ENCODE results near the gene ARHGAP15. TPM values are rescaled to one million over a fixed set of nuclear protein-coding genes. Genes with fewer than 3 reads are reported as not detected.

The ARHGAP15 gene
- total RNA-seq, 1 experiment from 2014 or later: not detected

- H3K36me3 ChIP-seq (replicated peaks; ENCODE audit: control insufficient read depth, insufficient read depth, low read length): no peaks in the 10 kb centered on the region
- H3K27me3 ChIP-seq (ENCODE audit: control insufficient read depth, insufficient read depth, low read length): no peaks in the 10 kb centered on the region
- no peak for DNase-seq
- no peak overlapping the region for H3K4me3 ChIP-seq (ENCODE audit: insufficient read depth, low read depth, low read length)
Measured at GRCh38 chr2:143209570-143210445, 80.6 kb downstream of the ARHGAP15 start.

DNA sequence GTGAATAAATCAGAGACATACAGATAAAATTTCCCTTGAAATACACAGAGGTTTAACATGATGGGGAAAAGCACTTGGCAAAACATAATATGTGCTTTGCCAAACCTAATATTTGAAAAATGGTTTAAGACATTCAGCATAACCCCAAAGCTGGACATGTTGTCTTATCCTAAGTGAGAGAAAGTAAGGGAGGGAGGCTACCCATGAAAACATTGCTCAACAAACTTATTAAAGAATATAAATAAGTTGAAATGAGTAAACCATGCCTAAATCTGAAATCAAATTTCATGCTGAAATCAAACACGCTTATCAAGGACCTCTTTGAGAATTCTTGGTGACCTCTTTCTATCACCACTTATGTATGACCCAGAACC, 81.2 kb downstream of the ARHGAP15 start:
- Histone ChIP-seq H3K36me3 (replicated peaks; ENCODE audit: control insufficient read depth, insufficient read depth, low read length) (no peaks in the 10 kb centered on the region), H3K4me3 (ENCODE audit: insufficient read depth, low read depth, low read length) (no peak overlapping the region), H3K27me3 (ENCODE audit: control insufficient read depth, insufficient read depth, low read length) (no peaks in the 10 kb centered on the region)
- DNase-seq: no peak

DNA sequence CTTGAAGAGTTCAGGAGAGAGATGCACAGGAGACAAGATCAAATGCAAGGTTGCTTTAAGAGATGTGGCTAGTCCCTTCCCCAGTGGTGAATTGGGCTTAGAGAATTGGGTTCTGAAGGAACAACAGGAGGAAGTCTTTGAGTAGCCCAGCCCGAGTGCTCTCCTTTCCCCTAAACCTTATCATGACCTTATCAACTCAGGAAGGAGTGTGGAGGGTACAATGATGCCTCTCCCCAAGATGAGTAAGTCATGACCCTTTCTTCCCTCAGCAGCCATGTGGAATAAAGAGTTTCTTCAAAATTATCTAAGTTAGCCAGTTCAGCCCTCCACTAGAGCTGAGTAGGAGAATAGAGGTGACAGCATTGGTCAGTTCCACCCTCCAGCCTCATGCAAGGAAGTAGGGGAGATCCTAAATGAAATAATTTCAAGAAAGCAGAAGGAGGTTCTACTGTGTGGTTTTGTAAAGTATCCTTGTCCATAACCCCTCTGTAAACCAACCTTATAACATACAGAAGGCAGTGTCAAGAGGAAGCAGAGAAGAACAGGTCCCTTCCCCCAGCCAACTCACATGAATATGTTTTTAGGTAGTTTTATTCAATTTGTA, 88.4 kb downstream of the ARHGAP15 start:
- Histone ChIP-seq H3K27me3 (ENCODE audit: control insufficient read depth, insufficient read depth, low read length) (no peaks in the 10 kb centered on the region), H3K4me3 (ENCODE audit: insufficient read depth, low read depth, low read length) (no peak overlapping the region), H3K36me3 (replicated peaks; ENCODE audit: control insufficient read depth, insufficient read depth, low read length) (no peaks in the 10 kb centered on the region)
- DNase-seq: no peak

DNA sequence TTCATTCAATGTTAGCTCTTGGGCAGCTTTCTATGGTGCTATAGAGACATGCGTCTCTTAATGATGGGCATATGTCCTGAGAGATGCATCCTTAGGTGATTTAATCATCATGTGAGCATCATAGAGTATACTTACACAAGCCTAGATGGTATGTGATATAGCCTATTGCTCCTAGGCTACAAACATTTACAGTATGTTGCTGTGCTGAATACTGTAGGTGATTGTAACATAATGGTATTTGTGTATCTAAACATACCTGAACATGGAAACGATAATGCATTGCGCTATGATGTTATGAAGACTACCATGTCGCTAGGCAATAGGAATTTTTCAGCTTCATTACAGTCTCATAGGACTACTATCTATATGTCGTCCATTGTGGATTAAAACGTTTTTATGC, 89.4 kb downstream of the ARHGAP15 start:
- H3K27me3 ChIP-seq (ENCODE audit: control insufficient read depth, insufficient read depth, low read length): no peaks in the 10 kb centered on the region
- H3K36me3 ChIP-seq (replicated peaks; ENCODE audit: control insufficient read depth, insufficient read depth, low read length): no peaks in the 10 kb centered on the region
- no peak for DNase-seq
- no peak overlapping the region for H3K4me3 ChIP-seq (ENCODE audit: insufficient read depth, low read depth, low read length)

DNA sequence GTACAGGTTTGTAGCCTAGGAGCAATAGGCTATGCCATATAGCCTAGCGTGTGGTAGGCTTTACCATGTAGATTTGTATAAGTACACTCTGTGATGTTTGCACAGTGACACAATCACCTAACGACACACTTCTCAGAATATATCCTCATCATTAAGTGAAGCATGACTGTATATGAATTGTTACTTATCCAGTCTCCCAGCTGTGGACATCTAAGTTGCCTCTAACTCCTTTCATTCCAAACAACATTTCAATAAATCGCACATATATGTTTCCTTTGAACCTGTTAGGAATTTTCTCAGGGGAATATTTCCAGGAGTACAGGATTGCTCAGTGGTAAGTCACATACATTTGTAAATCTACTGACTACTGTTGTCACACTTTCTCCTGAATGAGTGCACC, 90.0 kb downstream of the ARHGAP15 start:
- Histone ChIP-seq H3K4me3 (ENCODE audit: insufficient read depth, low read depth, low read length) (no peak overlapping the region), H3K36me3 (replicated peaks; ENCODE audit: control insufficient read depth, insufficient read depth, low read length) (no peaks in the 10 kb centered on the region), H3K27me3 (ENCODE audit: control insufficient read depth, insufficient read depth, low read length) (no peaks in the 10 kb centered on the region)
- no peak for DNase-seq

- Histone ChIP-seq H3K4me3 (ENCODE audit: insufficient read depth, low read depth, low read length) (no peak overlapping the region), H3K27me3 (ENCODE audit: control insufficient read depth, insufficient read depth, low read length) (no peaks in the 10 kb centered on the region), H3K36me3 (replicated peaks; ENCODE audit: control insufficient read depth, insufficient read depth, low read length) (no peaks in the 10 kb centered on the region)
- no peak for DNase-seq
Measured at GRCh38 chr2:143223556-143223955, 94.3 kb downstream of the ARHGAP15 start.

DNA sequence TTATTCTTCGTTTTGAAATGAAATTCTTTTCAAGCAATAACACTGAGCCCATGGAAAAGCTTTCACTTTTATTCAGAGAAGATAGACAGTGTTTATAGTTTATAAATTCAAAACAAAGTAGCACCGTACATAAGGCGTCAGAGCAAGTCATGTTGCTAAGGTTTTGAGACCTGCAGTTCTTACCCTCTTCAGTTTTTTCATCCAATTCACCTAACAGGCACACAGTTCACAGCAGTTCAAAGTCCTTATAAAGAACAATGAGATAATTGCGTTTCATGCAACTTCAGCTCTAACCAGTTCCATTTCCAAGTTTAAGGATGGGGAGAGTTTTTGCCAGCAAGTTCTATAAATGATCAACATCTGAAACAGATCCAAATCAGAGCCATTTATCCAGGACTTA, 96.7 kb downstream of the ARHGAP15 start:
- Histone ChIP-seq H3K27me3 (ENCODE audit: control insufficient read depth, insufficient read depth, low read length) (no peaks in the 10 kb centered on the region), H3K4me3 (ENCODE audit: insufficient read depth, low read depth, low read length) (no peak overlapping the region), H3K36me3 (replicated peaks; ENCODE audit: control insufficient read depth, insufficient read depth, low read length) (no peaks in the 10 kb centered on the region)
- DNase-seq: no peak

- H3K27me3 ChIP-seq (ENCODE audit: control insufficient read depth, insufficient read depth, low read length): no peaks in the 10 kb centered on the region
- H3K36me3 ChIP-seq (replicated peaks; ENCODE audit: control insufficient read depth, insufficient read depth, low read length): no peaks in the 10 kb centered on the region
- H3K4me3 ChIP-seq (ENCODE audit: insufficient read depth, low read depth, low read length): no peak overlapping the region
- no peak for DNase-seq
Measured at GRCh38 chr2:143226714-143227541, 97.7 kb downstream of the ARHGAP15 start.

- Histone ChIP-seq H3K4me3 (ENCODE audit: insufficient read depth, low read depth, low read length) (no peak overlapping the region), H3K36me3 (replicated peaks; ENCODE audit: control insufficient read depth, insufficient read depth, low read length) (no peaks in the 10 kb centered on the region), H3K27me3 (ENCODE audit: control insufficient read depth, insufficient read depth, low read length) (no peaks in the 10 kb centered on the region)
- DNase-seq: peak; percentile 2
Measured at GRCh38 chr2:143229411-143229810, 100.2 kb downstream of the ARHGAP15 start.

DNA sequence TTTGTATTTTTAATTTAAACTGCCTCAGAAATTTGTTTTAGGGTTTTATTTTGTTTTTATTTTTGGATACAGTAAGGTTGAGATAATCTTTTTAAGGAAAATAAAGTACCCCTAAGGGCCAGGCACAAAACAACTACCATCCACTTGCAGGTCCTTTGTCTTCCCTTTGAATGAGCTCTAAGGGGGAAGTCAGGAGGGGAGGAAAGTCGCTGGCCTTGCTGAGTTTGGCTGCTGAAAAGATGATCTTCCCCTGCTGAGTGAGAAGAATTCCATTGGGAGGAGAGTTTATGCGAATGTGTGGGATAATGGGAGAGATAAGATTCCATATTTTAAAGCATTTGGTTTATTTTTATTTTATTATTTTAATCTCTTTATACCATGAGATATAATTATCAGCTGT, 100.7 kb downstream of the ARHGAP15 start:
- no peak overlapping the region for H3K4me3 ChIP-seq (ENCODE audit: insufficient read depth, low read depth, low read length)

GRCh38 chr2:143230506-143231253, 101.5 kb downstream of the ARHGAP15 start:
- H3K36me3 ChIP-seq (replicated peaks; ENCODE audit: control insufficient read depth, insufficient read depth, low read length): no peaks in the 10 kb centered on the region
- no peak overlapping the region for H3K4me3 ChIP-seq (ENCODE audit: insufficient read depth, low read depth, low read length)
- no peaks in the 10 kb centered on the region for H3K27me3 ChIP-seq (ENCODE audit: control insufficient read depth, insufficient read depth, low read length)
- no peak for DNase-seq

More for the DNA sequence above, 100.7 kb downstream of the ARHGAP15 start:
- H3K27me3 ChIP-seq (ENCODE audit: control insufficient read depth, insufficient read depth, low read length): no peaks in the 10 kb centered on the region
- DNase-seq: peak; percentile 21
- H3K36me3 ChIP-seq (replicated peaks; ENCODE audit: control insufficient read depth, insufficient read depth, low read length): no peaks in the 10 kb centered on the region

- no peak overlapping the region for H3K4me3 ChIP-seq (ENCODE audit: insufficient read depth, low read depth, low read length)
- no peak for DNase-seq
- no peaks in the 10 kb centered on the region for H3K36me3 ChIP-seq (replicated peaks; ENCODE audit: control insufficient read depth, insufficient read depth, low read length)
- H3K27me3 ChIP-seq (ENCODE audit: control insufficient read depth, insufficient read depth, low read length): no peaks in the 10 kb centered on the region
Measured at GRCh38 chr2:143231254-143231645, 102.0 kb downstream of the ARHGAP15 start.

GRCh38 chr2:143237146-143237777, 108.0 kb downstream of the ARHGAP15 start:
- no peak for DNase-seq
- Histone ChIP-seq H3K36me3 (replicated peaks; ENCODE audit: control insufficient read depth, insufficient read depth, low read length) (no peaks in the 10 kb centered on the region), H3K4me3 (ENCODE audit: insufficient read depth, low read depth, low read length) (no peak overlapping the region), H3K27me3 (ENCODE audit: control insufficient read depth, insufficient read depth, low read length) (no peaks in the 10 kb centered on the region)

Data from H7 (cell line).